Upper lobe of left lung (tissue), 6 donors: ENCODE results near the gene GNG7. TPM values are rescaled to one million over a fixed set of nuclear protein-coding genes. Genes with fewer than 3 reads are reported as not detected.

Experiments
- ATAC-seq, 2 donors: fragments of 200-7000 bp; cut with Tn5 transposase; one replicate each; pipeline ENCODE4 v1.9.1; 2022; ENCODE audit warnings: mild to moderate bottlenecking in 2 of 2, moderate library complexity in 2 of 2; ENCODE audit not compliant: low FRiP score in 2 of 2
- DNase-seq, 2 donors: peaks; one replicate each; pipeline ENCODE4 v3.0.0-alpha.2; 2019 to 2020
- H3K27ac ChIP-seq, 4 donors: fragments of 200-600 bp; sonication (generic); one replicate each; pipeline ENCODE4 v1.5.1; 2016 to 2019
- H3K27me3 ChIP-seq, 4 donors: fragments of 200-600 bp; sonication (generic); one replicate each; pipeline ENCODE4 v1.5.1; 2017 to 2019
- H3K36me3 ChIP-seq, 4 donors: fragments of 200-600 bp; sonication (generic); one replicate each; pipeline ENCODE4 v1.5.1; 2016 to 2019
- H3K4me1 ChIP-seq, 4 donors: fragments of 200-600 bp; sonication (generic); one replicate each; pipeline ENCODE4 v1.5.1; 2018 to 2019
- H3K4me3 ChIP-seq, 4 donors: fragments of 200-600 bp; sonication (generic); one replicate each; pipeline ENCODE4 v1.5.1; 2017 to 2019; ENCODE audit warnings: mild to moderate bottlenecking in 2 of 4, moderate library complexity in 1 of 4
- H3K9me3 ChIP-seq, 4 donors: fragments of 200-600 bp; sonication (generic); one replicate each; pipeline ENCODE4 v1.5.1; 2018 to 2019
- EP300 ChIP-seq, 4 donors: sonication (generic); formaldehyde crosslinking; IDR thresholded peaks; one replicate each; pipeline ENCODE4 v1.5.1; 2017; ENCODE audit warnings: antibody characterized with exemption in 4 of 4, control low read depth in 2 of 4
- POLR2A ChIP-seq, 4 donors: fragments of 450-650 bp; IDR thresholded peaks; one replicate each; pipeline ENCODE4 v1.5.1; 2016 to 2017; ENCODE audit warnings: antibody characterized with exemption in 4 of 4, mild to moderate bottlenecking in 2 of 4
- POLR2AphosphoS5 ChIP-seq, 2 donors: sonication (generic); formaldehyde crosslinking; IDR thresholded peaks; one replicate each; pipeline ENCODE4 v1.5.1; 2017; ENCODE audit warnings: antibody characterized with exemption in 2 of 2
- WGBS, 2 donors: methylation state at CpG; one replicate each; pipeline ENCODE4 v1.1.5; 2017 to 2018; 5-methylcytosine and 5-hydroxymethylcytosine counted together
- total RNA-seq, 6 donors: library from RNA; depleted of rRNA in 4 of 6; stranded (reverse); fragments of >200 nt in 4 of 6; gene quantifications; one replicate each; pipeline versions ENCODE4 v1.1.0 to v1.2.1, GENCODE V29; 2016 to 2021
- TF ChIP-seq, protein P1 (sequence below), 6 experiments: fragments of 450-650 bp in 4 of 6; fragments of 200-600 bp in 2 of 6; sonication (generic) in 2 of 6; IDR thresholded peaks; one replicate each; pipeline ENCODE4 v1.5.1; 2016 to 2019; ENCODE audit warnings: antibody characterized with exemption in 6 of 6
- donor health status: DM: no; HTN: no; CAD: no; lungs with moderate emphysema.
- donor health status: DM: no; HTN: yes; CAD: no; lungs with severe emphysema.

Gene GNG7
- total RNA-seq, 6 donors from 2014 or later = 3.5 to 7.7 (median 7.1) TPM

DNA sequence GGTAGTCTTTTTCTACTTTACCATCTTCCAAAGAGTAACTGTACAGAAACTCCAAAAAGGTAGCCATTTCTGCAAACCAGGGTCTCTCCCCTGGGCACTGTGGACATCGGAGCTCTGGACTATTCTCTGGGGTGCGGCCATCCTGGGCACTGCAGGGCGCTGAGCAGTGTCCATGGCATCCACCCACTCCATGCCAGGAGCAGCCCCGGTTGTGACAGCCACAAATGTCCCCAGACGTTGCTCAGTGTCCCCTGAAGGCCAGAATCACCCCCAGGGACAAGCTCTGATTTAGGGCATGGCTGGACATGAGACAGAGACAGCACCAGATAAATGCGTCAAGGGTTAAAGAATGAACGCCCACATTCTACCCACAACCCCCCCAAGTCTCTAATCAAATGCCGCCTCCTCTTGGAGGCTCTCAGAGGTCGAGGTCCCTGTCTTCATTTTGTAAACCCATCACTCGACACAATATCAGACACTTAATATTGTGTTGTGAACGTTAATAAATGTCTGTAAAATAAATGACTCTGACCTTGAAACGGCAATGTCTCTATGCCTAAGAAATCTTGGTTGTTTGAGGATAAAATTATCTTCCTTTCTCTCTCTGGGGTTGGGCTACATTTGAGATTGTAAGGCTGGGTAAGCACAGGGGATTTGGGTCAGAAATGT is 8.9 kb downstream of the GNG7 start:
- Histone ChIP-seq H3K27me3 (no peaks in the 10 kb centered on the region), H3K4me1 (peaks cover 7 to 26% (median 13%) of the 10 kb centered on the region in 4 donors), H3K36me3 (no peaks in the 10 kb centered on the region), H3K4me3 (no peak overlapping the region), H3K9me3 (no peaks in the 10 kb centered on the region), H3K27ac (peak overlapping the region in 2 of 4 donors; percentile 73 to 78)
- ATAC-seq (no peak), DNase-seq (no peak)
- TF ChIP-seq POLR2A (IDR thresholded peaks at IDR 0.05) (no peak), EP300 (IDR thresholded peaks at IDR 0.05) (no peak), POLR2AphosphoS5 (IDR thresholded peaks at IDR 0.05) (no peak)
- TF ChIP-seq, protein P1, sequence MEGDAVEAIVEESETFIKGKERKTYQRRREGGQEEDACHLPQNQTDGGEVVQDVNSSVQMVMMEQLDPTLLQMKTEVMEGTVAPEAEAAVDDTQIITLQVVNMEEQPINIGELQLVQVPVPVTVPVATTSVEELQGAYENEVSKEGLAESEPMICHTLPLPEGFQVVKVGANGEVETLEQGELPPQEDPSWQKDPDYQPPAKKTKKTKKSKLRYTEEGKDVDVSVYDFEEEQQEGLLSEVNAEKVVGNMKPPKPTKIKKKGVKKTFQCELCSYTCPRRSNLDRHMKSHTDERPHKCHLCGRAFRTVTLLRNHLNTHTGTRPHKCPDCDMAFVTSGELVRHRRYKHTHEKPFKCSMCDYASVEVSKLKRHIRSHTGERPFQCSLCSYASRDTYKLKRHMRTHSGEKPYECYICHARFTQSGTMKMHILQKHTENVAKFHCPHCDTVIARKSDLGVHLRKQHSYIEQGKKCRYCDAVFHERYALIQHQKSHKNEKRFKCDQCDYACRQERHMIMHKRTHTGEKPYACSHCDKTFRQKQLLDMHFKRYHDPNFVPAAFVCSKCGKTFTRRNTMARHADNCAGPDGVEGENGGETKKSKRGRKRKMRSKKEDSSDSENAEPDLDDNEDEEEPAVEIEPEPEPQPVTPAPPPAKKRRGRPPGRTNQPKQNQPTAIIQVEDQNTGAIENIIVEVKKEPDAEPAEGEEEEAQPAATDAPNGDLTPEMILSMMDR (IDR thresholded peaks at IDR 0.05) = no peak
- WGBS, 2 donors = 49 to 59% methylated on average over 9 to 12 of the region's 12 CpGs

DNA sequence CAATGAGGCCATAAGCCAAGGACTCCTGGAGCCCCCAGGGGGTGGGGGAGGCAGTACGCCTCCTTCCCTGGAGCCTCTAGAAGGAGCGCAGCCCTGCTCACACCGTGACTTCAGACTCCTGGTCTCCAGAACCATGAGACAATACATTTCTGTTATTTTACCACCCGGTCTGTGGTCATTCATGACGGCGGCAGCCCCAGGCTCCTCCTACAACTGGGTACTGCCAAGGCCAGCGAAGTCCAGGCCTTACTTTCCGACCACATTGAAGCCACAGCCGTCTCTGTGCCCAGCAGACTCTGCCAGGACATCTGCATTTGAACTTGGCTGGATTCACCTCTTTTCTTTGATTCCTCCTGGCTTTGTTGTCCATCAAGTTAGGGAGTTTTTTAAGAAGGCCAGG is 10.5 kb downstream of the GNG7 start:
- Histone ChIP-seq H3K27me3 (no peaks in the 10 kb centered on the region), H3K4me1 (peaks cover 7 to 26% (median 13%) of the 10 kb centered on the region in 4 donors), H3K27ac (no peak overlapping the region), H3K4me3 (no peak overlapping the region), H3K36me3 (no peaks in the 10 kb centered on the region), H3K9me3 (no peaks in the 10 kb centered on the region)
- 90 to 94% methylated on average over 9 of the region's 9 CpGs for WGBS, 2 donors
- TF ChIP-seq EP300 (IDR thresholded peaks at IDR 0.05) (no peak), POLR2A (IDR thresholded peaks at IDR 0.05) (no peak), POLR2AphosphoS5 (IDR thresholded peaks at IDR 0.05) (no peak)
- TF ChIP-seq, protein P1 (IDR thresholded peaks at IDR 0.05) = no peak
- no peak for DNase-seq
- no peak for ATAC-seq

DNA sequence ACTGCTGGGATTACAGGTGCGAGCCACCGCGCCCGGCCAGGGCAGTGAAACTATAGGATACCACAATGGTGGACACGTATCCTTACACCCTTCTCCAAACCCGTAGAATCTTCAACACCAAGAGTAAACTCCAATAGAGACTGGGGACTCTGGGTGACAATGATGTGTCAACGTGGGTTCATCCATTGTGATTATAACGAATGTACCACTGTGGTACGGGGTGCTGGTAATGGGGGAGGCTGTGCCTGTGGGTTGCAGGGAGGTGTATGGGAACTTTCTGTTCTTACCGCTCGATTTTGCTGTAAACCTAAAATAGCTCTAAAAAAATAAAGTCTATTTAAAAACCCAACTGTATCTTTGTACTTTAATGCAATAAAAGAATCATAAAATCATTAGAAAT is 11.6 kb downstream of the GNG7 start:
- Histone ChIP-seq H3K27me3 (no peaks in the 10 kb centered on the region), H3K4me1 (peaks cover 7 to 24% (median 12%) of the 10 kb centered on the region in 4 donors), H3K4me3 (no peak overlapping the region), H3K27ac (no peak overlapping the region), H3K9me3 (no peaks in the 10 kb centered on the region), H3K36me3 (no peaks in the 10 kb centered on the region)
- ATAC-seq = no peak
- TF ChIP-seq, protein P1 (IDR thresholded peaks at IDR 0.05) = no peak
- TF ChIP-seq EP300 (IDR thresholded peaks at IDR 0.05) (no peak), POLR2A (IDR thresholded peaks at IDR 0.05) (no peak), POLR2AphosphoS5 (IDR thresholded peaks at IDR 0.05) (no peak)
- no peak for DNase-seq
- 91 to 95% methylated on average over 10 to 11 of the region's 11 CpGs for WGBS, 2 donors

DNA sequence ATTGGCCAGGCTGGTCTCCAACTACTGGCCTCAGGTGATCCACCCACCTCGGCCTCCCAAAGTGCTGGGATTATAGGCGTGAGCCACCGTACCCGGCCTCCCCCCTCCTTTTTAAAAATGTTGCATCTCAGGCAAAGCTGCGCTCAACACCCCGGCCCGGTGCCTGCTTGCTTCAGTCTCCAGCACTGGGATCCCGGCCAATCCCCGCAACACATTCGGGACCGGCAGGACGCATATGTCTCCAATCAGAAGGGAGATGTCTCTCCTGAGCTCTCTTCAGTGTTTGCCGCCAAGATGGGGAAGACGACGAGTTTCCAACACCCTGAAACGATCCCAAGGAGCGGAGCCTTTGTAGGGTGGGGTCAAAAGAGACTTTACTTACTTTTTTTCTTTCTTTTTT is 16.1 kb downstream of the GNG7 start:
- H3K4me3 ChIP-seq = no peak overlapping the region
- no peaks in the 10 kb centered on the region for H3K4me1 ChIP-seq
- no peaks in the 10 kb centered on the region for H3K36me3 ChIP-seq
- TF ChIP-seq POLR2AphosphoS5 (IDR thresholded peaks at IDR 0.05) = no peak
- TF ChIP-seq, protein P1 (IDR thresholded peaks at IDR 0.05) = no peak
- no peak for TF ChIP-seq POLR2A (IDR thresholded peaks at IDR 0.05)
- no peak for TF ChIP-seq EP300 (IDR thresholded peaks at IDR 0.05)
- WGBS, 2 donors = 79 to 88% methylated on average over 13 to 17 of the region's 17 CpGs
- no peaks in the 10 kb centered on the region for H3K27me3 ChIP-seq
- no peaks in the 10 kb centered on the region for H3K9me3 ChIP-seq
- no peak for DNase-seq
- peak overlapping the region; percentile 60 to 86 (median 72) for H3K27ac ChIP-seq
- no peak for ATAC-seq

GRCh38 chr19:2685204-2685704 is 17.2 kb downstream of the GNG7 start:
- 82 to 83% methylated on average over 5 to 6 of the region's 6 CpGs for WGBS, 2 donors
- Histone ChIP-seq H3K4me1 (no peaks in the 10 kb centered on the region), H3K27ac (peak overlapping the region; percentile 60 to 86 (median 72)), H3K36me3 (no peaks in the 10 kb centered on the region), H3K9me3 (no peaks in the 10 kb centered on the region), H3K27me3 (no peaks in the 10 kb centered on the region), H3K4me3 (peak overlapping the region in 3 of 4 donors; percentile 16 to 33 (median 28))
- DNase-seq (no peak), ATAC-seq (no peak)
- TF ChIP-seq EP300 (IDR thresholded peaks at IDR 0.05) (no peak), POLR2AphosphoS5 (IDR thresholded peaks at IDR 0.05) (no peak), POLR2A (IDR thresholded peaks at IDR 0.05) (no peak)
- TF ChIP-seq, protein P1 (IDR thresholded peaks at IDR 0.05) = no peak
